Neutrophil (primary cell): Measurements from ENCODE around the gene MBD5.

Experiments
- H3K27ac ChIP-seq: fragments of 200-600 bp; sonication (generic); 2 replicates; pipeline ENCODE4 v1.5.1; 2016; ENCODE audit warnings: mild to moderate bottlenecking, moderate library complexity
- H3K27me3 ChIP-seq: fragments of 200-600 bp; sonication (generic); 2 replicates; pipeline ENCODE4 v1.6.0; 2016; ENCODE audit warnings: mild to moderate bottlenecking
- H3K36me3 ChIP-seq: fragments of 200-600 bp; sonication (generic); 2 replicates; pipeline ENCODE4 v1.5.1; 2017
- H3K4me1 ChIP-seq, 2 experiments: fragments of 200-600 bp in 1 of 2; sonication (generic) in 1 of 2; 1 replicate in 1 of 2; 2 replicates in 1 of 2; pipeline versions ENCODE4 v1.5.1 to v1.6.1; 2013 to 2016; ENCODE audit warnings: low read depth in 1 of 2, low read length in 1 of 2, mild to moderate bottlenecking in 1 of 2, moderate library complexity in 1 of 2; ENCODE audit not compliant: control insufficient read depth in 1 of 2, insufficient read depth in 1 of 2
- H3K4me3 ChIP-seq, 2 experiments: fragments of 200-600 bp in 1 of 2; sonication (generic) in 1 of 2; 1 replicate in 1 of 2; 2 replicates in 1 of 2; pipeline ENCODE4 v1.5.1; 2013 to 2016; ENCODE audit warnings: low read depth in 1 of 2, low read length in 1 of 2, mild to moderate bottlenecking in 1 of 2, moderate library complexity in 1 of 2
- H3K9me3 ChIP-seq: fragments of 200-600 bp; sonication (generic); 2 replicates; pipeline ENCODE4 v1.5.1; 2016
- CTCF ChIP-seq: fragments of 200-600 bp; sonication (generic); IDR thresholded peaks from 2 replicates; pipeline ENCODE4 v1.5.1; 2016; ENCODE audit warnings: antibody characterized with exemption

Gene MBD5

DNA sequence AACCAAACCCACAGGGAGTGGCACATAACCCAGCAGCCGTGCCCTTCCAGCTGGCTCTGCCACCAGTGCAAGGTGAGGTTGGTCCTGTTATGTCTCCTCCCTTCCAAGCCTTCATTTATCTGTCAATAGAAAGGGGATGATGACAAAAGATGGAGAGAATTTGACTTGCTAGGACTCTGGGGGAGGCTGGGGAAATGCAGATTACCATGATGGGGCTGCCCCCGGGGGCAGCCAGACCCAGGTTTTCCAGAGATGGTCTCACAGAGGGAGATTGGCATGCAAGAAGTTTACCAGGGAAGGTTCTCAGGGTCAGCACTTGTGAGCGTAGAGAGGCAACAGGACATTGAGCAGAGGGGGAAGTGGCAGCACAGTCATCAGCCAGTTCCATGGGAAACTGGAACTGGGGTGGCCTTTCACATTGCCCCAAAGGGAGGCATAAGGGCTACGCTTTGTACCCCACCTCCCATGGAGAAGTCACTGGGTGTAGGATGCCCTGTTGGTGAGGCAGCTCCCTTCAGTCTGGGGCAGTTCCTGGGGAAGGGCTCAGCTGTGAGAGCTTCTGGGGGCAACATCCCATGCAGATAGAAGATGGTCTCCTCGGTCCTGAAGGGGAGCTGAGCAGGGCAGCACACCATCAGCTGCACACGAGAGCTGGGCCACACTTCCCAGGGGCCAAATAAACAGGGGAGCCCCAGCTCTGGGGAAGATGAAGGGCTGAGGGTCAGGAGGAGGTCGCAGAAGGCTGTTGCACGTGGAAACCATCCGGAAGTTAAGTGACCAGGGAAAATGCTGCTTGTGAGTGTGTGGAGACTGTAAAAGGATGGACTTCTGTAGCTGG lies 505.8 kb downstream of the MBD5 start:
- Histone ChIP-seq H3K9me3 (no peaks in the 10 kb centered on the region), H3K4me3 (no peak overlapping the region), H3K27ac (no peak overlapping the region), H3K4me1 (no peaks in the 10 kb centered on the region), H3K27me3 (peaks cover 5% of the 10 kb centered on the region), H3K36me3 (no peaks in the 10 kb centered on the region)
- TF ChIP-seq CTCF, result no peak

DNA sequence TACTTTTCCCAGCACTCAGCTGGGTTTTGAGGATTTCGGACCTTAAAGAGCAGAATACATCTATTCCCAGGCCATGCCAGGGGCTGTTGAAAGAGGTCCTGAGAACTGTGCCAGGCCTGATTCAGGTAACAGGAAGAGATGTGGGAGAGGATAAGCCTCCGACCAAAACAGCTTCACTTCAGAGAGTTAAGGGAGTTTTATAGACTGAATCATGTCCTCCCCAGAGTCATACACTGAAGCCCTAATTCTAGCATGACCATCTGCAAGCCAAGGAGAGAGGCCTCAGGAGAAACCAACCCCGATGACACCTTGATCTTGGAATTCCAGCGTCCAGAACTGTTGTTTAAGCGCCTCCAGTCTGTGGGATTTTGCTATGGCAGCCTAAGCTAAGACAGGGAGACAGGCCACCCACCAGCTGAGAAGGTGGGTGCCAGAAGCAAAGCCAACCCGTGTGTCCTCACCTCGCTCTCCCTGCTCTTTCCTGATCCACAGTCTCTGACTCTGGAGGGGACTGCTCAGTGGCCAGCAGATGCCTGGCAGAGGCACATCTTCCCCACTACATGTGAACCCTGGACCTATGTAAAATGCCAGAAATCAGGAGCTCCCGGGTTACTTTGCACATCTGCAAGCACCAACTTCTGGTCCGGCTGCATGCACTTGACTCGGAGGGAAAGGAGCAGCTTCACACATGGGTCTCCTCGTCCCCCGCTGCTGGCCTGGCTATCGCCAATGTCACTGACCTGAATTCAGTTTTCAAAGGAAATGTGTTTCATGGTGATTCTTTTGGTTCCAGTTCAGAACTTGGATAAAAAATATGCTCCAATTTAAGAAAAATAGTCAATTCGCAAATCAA lies 506.8 kb downstream of the MBD5 start:
- H3K4me1 ChIP-seq, result no peaks in the 10 kb centered on the region
- no peak for TF ChIP-seq CTCF
- peaks cover 5% of the 10 kb centered on the region for H3K27me3 ChIP-seq
- H3K4me3 ChIP-seq, result no peak overlapping the region
- no peaks in the 10 kb centered on the region for H3K36me3 ChIP-seq
- no peaks in the 10 kb centered on the region for H3K9me3 ChIP-seq
- H3K27ac ChIP-seq, result no peak overlapping the region

- Histone ChIP-seq H3K27ac (no peak overlapping the region), H3K36me3 (no peaks in the 10 kb centered on the region), H3K9me3 (no peaks in the 10 kb centered on the region), H3K4me1 (no peaks in the 10 kb centered on the region), H3K27me3 (peaks cover 5% of the 10 kb centered on the region), H3K4me3 (no peak overlapping the region)
- TF ChIP-seq CTCF, result no peak
Observed at GRCh38 chr2:148528356-148529064, 507.6 kb downstream of the MBD5 start.

- Histone ChIP-seq H3K4me3 (no peak overlapping the region), H3K4me1 (no peaks in the 10 kb centered on the region), H3K36me3 (no peaks in the 10 kb centered on the region), H3K27ac (no peak overlapping the region), H3K9me3 (no peaks in the 10 kb centered on the region), H3K27me3 (peaks cover 5% of the 10 kb centered on the region)
- TF ChIP-seq CTCF, result no peak
Observed at GRCh38 chr2:148529745-148530144, 508.9 kb downstream of the MBD5 start.

DNA sequence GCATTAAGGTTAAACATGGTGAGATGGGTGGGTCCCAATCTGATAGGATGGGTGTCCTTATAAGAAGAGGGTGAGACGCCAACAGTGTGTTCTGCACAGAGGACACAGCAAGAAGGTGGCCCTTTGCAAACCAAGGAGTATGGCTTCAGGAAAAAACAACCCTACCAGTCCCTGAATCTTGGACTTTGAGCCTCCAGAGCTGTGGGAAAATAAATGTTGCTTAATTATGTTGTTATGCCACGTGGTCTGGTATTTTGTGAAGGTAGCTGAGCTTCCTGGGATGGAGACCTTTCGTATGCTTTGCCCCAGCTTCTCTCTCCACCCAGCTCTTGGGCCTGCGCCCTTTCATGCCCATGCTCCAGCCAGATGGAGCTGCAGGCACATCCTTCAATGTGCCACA lies 509.5 kb downstream of the MBD5 start:
- H3K27ac ChIP-seq, result no peak overlapping the region
- H3K9me3 ChIP-seq, result no peaks in the 10 kb centered on the region
- TF ChIP-seq CTCF, result no peak
- no peaks in the 10 kb centered on the region for H3K4me1 ChIP-seq
- H3K27me3 ChIP-seq, result peaks cover 5% of the 10 kb centered on the region
- no peak overlapping the region for H3K4me3 ChIP-seq
- H3K36me3 ChIP-seq, result no peaks in the 10 kb centered on the region
